ENCODE data around the gene ELL. TPM values are rescaled to one million over a fixed set of nuclear protein-coding genes. Genes with fewer than 3 reads are reported as not detected.

The ELL gene
- total RNA-seq, 4 donors from 2014 or later = 16.2 to 72.2 (median 18.0) TPM

- Histone ChIP-seq H3K4me3 (peak within 1 kb of the TSS in 2 of 4 donors; percentile 17 to 22), H3K4me1 (peaks cover 0 to 31% (median 23%) of the 10 kb centered on the region in 4 donors), H3K27ac (peak within 1 kb of the TSS in 1 of 4 donors; percentile 41), H3K27me3 (peaks cover 13% of the 10 kb centered on the region), H3K36me3 (no peaks in the 10 kb centered on the region), H3K9me3 (no peaks in the 10 kb centered on the region)
- 12% methylated on average over 30 of the region's 33 CpGs; no CpG with 5 or more reads in 1 of the 2 donors for WGBS, 2 donors (ENCODE audit: low coverage in 1 of 2)
- in situ Hi-C loops (cut with MboI; ENCODE audit: low pct_ligation_motif_present in 1 of 4, low pct_unique_long_range_greater_than_20kb in 1 of 4, low sequenced_read_pairs in 3 of 4) = loop anchor here in 1 of 4 donors (10.0 kb wide), 1 partner anchor 53 kb away; the partner anchor contains the start of gene PGPEP1
- intact Hi-C loops (cut with DNase I; ENCODE audit: low total_unique reads) = no loop called here
- TF ChIP-seq POLR2AphosphoS5 (IDR thresholded peaks at IDR 0.05) (peak in 2 of 3 donors; percentile 14 to 52), POLR2A (IDR thresholded peaks at IDR 0.05) (peak; percentile 46), CTCF (IDR thresholded peaks at IDR 0.05) (no peak), EP300 (IDR thresholded peaks at IDR 0.05; ENCODE audit: low read depth) (no peak)
- no peak for DNase-seq
Observed at GRCh38 chr19:18397242-18398202, 124.3 kb downstream of the ELL start, which contains the start of gene LRRC25. Gene LRRC25, minus strand, starts transcription at chr19:18397622. Its CDS starts 659 bp downstream, at chr19:18396963.

- intact Hi-C loops (cut with DNase I; ENCODE audit: low total_unique reads) (no loop called here), in situ Hi-C loops (cut with MboI; ENCODE audit: low pct_ligation_motif_present in 1 of 4, low pct_unique_long_range_greater_than_20kb in 1 of 4, low sequenced_read_pairs in 3 of 4) (loop anchor here in 1 of 4 donors (10.0 kb wide), 1 partner anchor 52 kb away; the partner anchor contains the start of gene PGPEP1)
- TF ChIP-seq POLR2A (IDR thresholded peaks at IDR 0.05) = no peak
- TF ChIP-seq POLR2AphosphoS5 (IDR thresholded peaks at IDR 0.05) = no peak
- no peak for TF ChIP-seq CTCF (IDR thresholded peaks at IDR 0.05)
- peak overlapping the region in 1 of 4 donors; percentile 41 for H3K27ac ChIP-seq
- no peak for DNase-seq
- WGBS, 2 donors (ENCODE audit: low coverage in 1 of 2) = 62 to 67% methylated on average over 3 to 32 of the region's 37 CpGs
- H3K4me1 ChIP-seq = peaks cover 0 to 23% (median 16%) of the 10 kb centered on the region in 4 donors
- H3K36me3 ChIP-seq = no peaks in the 10 kb centered on the region
- H3K27me3 ChIP-seq = peaks cover 13% of the 10 kb centered on the region
- no peaks in the 10 kb centered on the region for H3K9me3 ChIP-seq
- H3K4me3 ChIP-seq = peak overlapping the region in 2 of 4 donors; percentile 17 to 22
Observed at GRCh38 chr19:18396471-18397241, 125.2 kb downstream of the ELL start.

GRCh38 chr19:18393836-18394235, 128.0 kb downstream of the ELL start:
- intact Hi-C loops (cut with DNase I; ENCODE audit: low total_unique reads) = no loop called here
- no peak for DNase-seq
- TF ChIP-seq CTCF (IDR thresholded peaks at IDR 0.05) = no peak
- TF ChIP-seq POLR2AphosphoS5 (IDR thresholded peaks at IDR 0.05) = no peak
- TF ChIP-seq POLR2A (IDR thresholded peaks at IDR 0.05) = no peak
- TF ChIP-seq EP300 (IDR thresholded peaks at IDR 0.05; ENCODE audit: low read depth) = no peak
- Histone ChIP-seq H3K36me3 (no peaks in the 10 kb centered on the region), H3K4me1 (peaks cover 0 to 15% (median 9%) of the 10 kb centered on the region in 4 donors), H3K9me3 (no peaks in the 10 kb centered on the region), H3K27ac (peak overlapping the region; percentile 13 to 36 (median 28)), H3K4me3 (no peak overlapping the region), H3K27me3 (peaks cover 13% of the 10 kb centered on the region)
- in situ Hi-C loops (cut with MboI; ENCODE audit: low pct_ligation_motif_present in 1 of 4, low pct_unique_long_range_greater_than_20kb in 1 of 4, low sequenced_read_pairs in 3 of 4) = loop anchor here in 1 of 4 donors (10.0 kb wide), 1 partner anchor 49 kb away; the partner anchor contains the start of gene PGPEP1
- WGBS, 2 donors (ENCODE audit: low coverage in 1 of 2) = 78 to 86% methylated on average over 4 to 7 of the region's 7 CpGs

Measured in transverse colon (tissue), 4 donors.